Endothelial cell of umbilical vein (primary cell): ENCODE data around the gene RIC1.

Experiments
- EZH2 ChIP-seq: IDR thresholded peaks from 2 replicates; pipeline ENCODE4 v1.6.1; 2012; ENCODE audit warnings: borderline replicate concordance, low read depth, mild to moderate bottlenecking, moderate library complexity, low read length, inconsistent platforms; ENCODE audit not compliant: severe bottlenecking
- MYC ChIP-seq: IDR thresholded peaks from one replicate; pipeline ENCODE4 v1.6.1; 2011; ENCODE audit warnings: mild to moderate bottlenecking, low read depth, low read length

DNA sequence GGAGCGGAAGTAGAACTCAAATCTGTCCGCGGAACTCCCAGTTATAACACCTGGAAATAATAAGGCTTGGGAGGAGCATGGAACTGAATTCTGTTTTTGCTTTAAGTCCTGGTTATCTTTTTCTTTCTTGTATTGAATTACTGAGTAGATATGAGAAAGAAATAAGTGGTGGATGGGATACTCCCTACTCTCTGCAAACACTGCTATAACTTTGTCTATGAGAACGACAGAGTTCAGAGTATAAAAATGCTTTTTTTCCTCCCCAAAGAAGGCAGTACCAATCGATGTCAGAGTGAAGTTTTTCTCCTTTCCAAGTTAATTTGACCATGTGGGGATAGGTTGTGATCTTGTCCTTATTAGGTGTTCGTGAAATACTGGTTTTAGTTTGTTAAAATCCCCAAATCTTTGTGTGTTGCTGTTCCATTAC, 1.2 kb downstream of the RIC1 start:
- TF ChIP-seq EZH2 (no peak), MYC (no peak)
